NCI-H1092 treated with DMSO at 0.1 percent for 48 hours (cell line): ENCODE data around the gene RADIL.

Experiments used
- DNase-seq: peaks from one replicate; lab custom pipeline; 2025; lab: John Stamatoyannopoulos, UW

Gene RADIL

DNA sequence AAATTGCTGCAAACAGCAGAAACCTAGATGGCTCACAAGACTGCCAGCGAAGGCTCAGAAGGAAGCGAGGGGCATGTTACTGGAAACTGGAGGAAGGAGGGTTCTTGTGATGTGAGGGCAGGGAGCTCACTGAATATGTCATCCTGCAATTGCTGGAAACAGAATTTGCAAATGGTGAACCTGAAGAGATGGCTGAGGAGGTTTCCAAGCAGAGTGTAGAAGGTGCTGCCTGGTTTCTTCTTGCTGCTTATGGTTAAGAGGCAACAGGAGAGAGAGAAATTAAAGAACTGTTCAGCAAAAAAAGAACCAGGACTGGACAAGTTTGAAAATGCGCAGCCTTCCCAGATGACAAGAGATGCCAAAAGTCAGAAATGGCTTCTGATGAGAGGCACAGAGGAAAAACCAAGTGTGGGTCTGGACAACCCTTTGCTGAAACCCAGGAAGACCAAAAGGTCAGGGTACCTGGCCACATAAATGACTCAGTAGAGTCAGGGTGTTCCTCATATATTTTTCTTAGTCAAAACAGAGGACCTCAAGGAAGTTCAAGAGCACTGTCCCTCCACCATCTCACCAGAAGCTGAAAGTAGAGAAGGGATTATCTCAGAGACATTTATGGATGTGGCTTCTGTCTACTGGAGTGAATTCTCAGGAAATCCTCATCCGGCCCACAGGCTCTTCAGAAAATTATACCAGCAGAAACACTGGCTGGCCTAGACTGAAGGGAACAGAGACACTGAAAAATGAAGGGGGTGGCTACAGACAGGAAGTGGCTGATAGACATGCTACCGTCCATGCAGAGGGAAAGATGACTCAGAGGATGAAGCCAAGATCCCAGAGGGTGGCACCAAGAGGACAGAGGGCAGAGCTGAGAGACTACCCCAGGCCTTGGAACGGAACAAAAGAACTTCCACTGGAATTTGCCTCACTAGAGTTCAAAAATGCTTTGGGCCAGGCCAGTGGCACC, 31.8 kb downstream of the RADIL start:
- DNase-seq: no peak

DNA sequence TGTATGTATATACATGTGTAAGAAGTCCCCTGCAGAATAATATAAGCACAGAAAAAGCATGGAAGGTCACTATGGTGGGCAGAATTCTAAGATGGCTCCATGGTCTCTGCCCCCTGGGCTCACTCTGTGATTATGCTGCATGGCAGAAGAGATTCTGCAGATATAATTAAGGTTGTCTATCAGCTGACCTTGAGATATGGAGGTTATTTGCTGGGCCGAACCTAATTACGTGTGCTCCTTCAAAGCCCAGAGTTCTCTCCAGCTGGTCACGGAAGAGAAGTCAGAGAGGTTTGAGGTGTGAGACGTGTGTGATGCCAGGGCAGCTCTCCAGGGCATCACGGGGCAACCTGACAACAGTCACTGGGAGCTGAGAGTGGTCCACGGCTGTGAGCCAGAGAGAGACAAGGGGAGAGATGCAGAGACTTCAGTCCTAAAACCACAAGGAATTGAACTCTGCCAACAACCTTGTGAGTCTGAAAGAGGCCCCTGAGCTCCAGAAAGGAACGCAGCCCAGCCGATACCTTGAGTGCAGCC, 33.2 kb downstream of the RADIL start:
- DNase-seq: no peak

DNA sequence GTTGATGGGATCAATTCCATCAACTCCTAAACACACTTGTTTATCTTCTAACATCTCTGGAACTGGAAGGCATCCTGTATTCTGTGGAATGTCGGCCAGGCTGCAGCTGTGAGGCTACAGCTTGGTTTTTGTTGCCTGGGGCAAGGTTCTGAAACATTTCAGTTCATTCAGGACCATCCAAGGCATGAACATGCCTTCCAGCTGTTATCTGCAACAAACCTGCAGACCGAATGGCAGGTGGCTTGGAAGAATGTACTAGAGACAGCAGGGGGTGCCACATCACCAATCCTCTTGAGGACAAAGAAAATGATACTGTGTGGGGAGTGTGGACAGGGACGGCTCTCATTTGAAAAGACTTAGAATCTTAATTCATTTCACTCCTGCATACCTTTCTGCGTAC, 34.1 kb downstream of the RADIL start:
- DNase-seq: peak; percentile 43

DNA sequence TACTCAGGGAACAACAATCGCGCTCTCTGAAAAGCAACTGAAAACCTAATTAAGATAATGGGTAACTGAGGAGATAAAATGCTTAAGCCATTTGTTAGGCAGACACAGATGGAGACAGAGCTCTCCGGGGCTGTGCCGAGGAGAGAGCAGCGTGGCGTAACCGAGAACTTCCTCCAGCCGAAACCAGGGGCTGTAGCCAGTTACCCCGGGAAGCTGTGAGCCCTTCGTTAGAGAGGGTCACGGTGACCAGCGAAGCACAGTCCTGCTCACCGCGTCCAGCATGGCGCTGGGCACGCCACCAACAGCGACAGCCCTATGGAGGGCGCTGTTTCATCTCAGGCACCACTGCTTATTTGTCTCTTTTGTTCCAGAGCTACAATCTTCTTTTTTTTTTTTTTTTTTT, 37.8 kb downstream of the RADIL start:
- DNase-seq: no peak

DNA sequence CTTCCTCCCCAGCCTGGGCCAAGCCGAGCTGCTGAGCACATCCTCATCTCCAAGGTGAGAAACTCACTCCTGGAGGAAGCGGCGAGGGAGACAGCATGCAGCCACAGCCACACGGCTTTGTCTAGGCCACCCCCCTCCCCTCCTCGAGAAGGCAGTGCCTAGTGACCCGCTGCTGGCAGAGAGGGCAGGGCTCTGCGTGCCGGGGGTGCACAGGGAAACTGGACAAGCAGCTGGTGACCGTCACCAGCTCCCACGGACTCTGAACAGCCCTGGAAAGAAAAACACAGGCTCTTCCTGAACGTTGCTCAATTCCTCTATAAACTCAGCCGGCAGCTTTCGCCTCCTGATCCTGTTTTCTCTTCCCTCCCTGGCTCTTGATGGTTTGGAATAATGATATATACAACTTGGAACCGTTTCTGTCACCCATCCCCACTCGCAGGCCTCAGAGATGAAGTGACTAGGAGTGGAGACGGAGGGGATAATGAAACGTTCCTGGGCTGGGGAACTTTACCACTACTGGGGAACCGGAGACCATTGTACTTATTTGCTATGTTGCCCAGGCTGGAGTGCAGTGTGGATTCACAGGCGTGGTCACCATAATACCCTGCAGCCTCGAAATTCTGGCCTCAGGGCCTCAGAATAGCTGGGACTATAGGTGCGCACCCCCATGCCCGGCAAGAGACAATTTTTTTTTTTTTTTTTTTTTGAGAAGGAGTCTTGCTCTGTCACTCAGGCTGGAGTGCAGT, 41.0 kb downstream of the RADIL start:
- DNase-seq: no peak

DNA sequence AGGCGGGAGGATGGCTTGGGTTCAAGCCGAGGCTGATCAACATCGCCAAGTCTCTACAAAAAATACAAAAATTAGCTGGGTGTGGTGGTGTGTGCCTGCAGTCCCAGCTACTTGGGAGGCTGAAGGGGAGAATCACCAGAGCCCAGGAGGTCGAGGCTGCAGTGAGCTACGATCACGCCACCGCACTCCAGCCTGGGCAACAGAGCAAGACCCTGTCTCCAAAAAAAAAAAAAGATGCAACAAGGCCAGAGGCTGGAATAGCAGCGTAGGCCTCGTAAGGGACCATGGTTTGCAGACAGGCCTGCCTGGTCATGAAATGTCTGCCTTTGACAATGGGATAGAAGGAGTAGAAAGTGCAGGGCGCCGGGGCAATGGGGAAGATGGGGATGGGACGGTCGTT, 41.7 kb downstream of the RADIL start:
- DNase-seq: no peak

DNA sequence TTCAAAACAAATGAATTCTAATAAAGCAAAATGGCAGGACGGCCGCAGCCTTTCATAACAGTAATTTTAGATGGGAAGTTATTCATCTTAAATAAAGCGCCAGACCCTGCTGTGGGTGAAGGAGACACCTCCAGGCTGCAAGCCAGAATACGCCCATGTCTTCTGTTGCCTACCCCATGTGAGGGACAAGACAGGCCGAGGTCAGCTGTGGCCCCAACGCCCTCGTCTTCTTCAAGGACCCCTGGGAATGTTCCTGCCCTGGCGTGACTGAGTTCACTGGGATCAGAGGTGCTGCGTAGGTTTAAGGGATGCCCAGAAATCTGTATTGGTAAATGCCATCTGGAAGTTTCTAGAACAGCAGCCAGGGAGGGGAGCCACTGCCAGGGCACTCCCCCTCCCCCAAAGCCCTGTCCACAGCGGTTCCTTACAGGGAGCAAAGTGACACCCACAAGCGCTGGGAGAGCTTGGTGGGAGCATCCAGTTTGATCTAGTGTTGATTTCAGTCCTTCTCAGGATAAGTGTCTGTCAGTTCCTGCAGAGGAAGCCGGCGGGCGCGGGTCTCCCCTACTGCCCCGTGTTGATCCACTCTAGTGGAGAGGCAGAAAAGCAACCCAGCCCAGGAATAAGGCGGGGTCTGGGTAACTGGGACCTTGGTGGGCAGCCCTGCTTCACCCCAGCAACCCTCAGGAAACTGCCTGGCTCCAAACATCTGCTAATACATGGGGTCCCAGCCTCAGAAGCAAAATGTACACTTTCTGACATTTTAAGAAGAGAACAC, 42.3 kb downstream of the RADIL start:
- no peak for DNase-seq

DNA sequence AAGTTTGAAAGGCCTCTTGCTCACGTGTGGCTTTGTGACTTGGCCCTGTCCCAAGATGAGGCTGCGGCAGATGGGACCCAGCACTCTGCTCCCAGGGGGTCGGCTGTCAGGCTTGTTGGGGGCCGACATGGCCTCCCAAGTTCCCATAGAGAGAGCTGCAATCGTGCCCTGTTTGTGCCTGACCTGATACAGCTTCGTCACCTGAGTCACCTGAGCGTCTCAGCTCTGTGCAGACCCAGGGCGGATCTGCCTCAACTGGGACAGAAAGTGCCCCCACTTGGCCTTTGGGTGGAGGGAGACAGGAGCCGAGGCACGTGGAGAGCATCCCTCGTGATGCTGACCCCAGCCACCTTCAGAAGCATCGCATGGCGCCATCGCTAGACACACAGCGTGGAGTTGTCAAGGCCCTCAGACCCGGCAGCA, 43.4 kb downstream of the RADIL start:
- no peak for DNase-seq

DNA sequence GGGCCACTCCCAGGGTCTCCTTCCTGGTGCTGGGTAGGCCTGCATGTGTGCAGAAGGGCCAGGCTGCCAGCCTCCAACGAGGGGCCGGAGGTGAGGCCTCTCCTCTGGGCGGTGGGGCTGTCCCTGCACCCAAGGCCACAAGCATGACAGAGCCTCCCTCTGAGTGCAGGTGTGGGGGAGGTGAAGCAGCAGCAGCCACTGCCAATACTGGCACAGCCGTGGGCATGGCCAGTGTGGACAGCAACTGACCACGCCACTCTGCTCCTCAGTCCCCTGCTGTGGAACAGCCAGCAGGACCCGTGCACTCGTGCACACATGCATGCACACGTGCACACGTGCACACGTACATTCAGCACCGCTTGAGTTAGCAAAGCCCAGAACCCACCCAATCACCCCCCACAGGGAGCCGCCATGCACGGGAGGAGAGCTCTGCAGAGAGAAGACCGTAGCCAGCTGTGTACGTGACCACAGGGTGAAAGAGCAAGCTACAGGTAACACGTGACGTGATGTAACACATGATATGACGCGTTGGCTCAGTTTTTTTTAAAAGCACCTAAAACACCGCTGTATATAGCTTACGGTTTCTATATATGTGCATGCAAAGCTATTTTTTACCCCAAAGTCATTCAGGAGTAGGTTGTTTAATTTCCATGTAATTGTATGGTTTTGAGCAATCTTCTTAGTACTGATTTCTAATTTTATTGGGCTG, 44.7 kb downstream of the RADIL start:
- DNase-seq: no peak

DNA sequence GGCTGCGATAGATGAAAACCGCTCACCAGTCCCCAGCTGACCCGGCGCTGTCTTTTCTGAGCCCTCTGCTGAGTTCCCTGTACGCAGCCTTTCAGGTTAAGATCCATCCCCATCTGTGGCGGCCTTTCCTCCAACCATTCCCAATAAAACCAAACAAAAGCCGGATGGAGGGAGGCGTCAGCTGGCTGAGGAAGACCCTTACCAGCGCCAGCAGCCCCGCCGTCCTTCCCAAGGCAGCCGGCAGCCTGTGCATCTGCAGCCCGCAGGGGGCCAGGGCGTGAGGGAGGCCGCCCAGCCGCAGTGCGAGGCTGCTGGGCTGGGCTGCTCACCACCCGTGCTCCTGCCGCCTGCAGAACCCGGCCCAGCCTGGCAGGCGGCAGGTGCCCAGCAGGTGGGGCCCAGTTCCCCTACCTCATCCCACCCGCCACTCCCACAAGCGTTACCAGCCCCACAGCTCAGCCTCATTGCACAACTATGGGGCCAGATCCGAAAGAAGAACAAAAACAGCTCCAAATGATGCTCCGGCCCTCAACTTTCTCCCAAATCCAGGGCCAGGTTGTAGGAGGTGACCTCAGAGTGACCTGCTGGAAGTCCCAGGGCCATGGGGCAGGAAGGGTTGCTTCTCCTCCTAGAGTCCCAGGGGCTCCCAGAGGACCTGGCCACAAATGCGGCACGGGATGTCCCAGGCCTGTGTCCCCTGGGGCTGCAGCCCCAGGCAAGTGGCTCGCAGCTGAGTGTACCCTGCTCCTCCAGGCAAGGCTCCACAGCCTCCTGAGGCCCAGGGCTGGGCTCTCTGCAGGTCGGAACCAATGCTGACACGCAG, 45.5 kb downstream of the RADIL start:
- peak; percentile 32 for DNase-seq

DNA sequence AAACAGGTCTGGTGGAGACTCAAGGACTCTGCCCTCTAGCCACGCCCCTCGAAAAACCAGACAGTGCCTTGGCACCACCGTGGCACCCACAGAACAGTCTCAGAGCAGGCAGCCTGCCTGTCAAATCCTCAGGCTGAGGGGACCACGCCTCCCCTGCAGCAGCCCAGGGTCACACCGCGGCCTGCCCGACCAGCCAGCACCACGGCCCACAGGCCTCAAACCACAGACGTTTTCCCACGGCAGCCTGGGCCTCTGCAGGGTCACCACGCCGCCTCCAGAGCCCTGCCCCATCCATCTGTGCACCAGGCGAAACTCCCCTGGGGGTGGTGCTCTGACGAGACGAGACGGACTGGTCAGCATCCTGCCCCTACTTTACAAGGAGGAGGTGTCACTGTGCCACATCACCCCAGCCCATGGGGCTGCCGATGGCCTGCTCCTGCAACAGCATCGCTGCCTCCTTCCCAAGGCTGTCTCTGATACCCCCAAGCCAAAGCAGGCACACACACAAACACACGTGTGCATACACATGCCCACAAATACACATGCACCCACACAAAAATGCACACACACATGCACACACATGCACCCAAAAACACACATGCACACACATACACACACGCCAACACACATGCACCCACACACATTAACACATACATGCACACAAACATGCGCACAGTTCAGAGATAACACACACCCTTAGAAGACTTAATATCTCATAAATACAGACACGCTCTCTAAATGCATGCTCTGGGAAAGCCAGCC, 46.3 kb downstream of the RADIL start:
- no peak for DNase-seq

DNA sequence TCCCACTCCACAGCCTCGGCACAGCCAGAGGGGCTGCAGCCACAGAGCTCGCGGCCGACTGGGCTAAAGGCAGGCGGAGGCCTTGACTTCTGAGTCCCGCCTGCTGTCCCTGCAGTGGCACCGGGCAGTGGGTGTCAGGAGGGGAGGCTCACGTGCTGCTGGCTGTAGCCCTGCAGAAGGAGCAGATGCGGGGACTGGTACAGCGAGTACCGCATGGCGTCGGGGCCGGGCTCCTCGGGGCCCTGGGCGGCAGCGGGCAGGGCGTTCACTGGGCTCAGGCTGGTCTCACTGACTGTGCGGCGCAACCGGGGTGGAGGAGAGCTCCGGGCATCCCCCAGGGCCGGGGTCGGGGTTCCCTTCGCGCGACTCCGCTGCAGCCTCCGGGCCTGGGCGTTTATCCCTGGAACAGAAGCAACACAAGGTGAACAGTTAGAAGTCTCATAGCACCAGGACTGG, 47.3 kb downstream of the RADIL start:
- no peak for DNase-seq

DNA sequence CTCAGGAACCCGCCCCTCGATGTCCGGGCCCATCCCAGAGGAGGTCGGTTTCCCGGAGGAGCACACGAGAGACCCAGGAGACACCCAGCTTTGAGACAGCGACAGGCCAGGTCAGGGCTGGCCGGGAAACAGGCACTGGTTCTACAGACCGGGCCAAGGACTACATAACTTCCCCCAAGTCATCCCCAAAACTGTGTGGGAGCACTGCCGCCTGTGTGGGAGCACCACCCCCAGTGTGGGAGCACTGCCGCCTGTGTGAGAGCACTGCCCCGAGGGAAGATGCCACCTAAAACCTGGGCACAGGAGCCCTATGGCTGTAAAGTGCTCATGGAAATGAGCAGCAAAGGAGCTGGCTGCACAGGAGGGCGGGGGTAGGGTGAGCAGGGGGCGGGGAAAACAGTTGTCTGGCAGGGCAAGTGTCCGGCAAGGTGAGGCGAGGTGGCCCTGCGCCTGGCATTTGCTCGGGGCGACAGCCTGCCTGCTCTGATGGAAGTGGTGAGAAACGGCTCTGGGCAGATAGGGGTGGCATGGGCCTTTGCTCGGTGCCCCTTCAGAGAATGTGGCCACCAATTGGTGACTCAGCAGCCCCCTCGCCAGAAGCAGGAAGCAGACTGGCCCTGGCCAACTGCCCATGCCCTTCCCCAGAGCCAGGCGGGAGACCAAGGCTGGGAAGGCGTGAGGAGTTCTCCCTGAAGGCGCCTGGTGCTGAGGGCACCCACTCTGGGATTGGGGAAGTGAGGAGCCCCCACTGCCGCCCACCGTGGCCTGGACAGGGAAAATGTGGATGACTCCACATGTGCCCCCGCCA, 47.9 kb downstream of the RADIL start:
- no peak for DNase-seq

DNA sequence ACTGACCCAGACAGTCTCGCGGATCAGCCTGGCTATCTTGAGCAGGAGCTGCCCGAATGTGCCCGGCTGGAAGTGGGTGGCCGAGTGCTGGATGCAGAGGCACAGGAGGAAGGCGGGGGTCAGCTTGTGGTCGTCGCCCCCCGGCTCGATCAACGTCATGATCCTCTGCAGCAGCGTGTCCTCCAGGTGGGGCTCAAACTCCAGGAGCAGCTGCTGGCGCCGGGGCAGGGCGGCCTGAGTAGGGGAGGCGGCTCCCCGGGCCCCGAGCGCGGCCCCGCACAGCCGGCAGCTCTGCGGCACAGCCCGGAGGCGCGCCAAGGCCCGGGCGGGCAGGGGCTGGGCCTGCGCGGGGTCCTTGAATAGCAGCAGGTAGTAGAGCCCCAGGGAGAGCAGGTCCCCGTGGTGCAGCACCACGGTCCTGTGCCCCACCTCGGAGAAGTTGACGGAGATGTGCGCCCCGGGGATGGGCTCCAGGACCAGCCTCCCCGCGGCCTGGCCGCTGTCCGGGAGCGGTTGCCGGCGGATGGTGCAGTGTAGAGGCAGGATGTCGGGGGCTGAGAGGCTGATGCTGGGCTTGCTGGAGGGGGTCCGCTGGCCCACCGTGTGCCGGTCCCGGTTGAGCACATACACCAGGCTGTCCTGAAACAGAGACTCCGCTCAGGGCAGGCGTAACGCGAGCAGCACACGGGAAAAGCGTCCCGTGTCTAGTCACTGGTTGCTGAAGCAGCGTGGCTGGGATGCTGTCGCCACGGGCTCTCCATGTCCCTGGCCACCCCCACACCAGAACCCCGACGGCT, 48.7 kb downstream of the RADIL start:
- DNase-seq: no peak

DNA sequence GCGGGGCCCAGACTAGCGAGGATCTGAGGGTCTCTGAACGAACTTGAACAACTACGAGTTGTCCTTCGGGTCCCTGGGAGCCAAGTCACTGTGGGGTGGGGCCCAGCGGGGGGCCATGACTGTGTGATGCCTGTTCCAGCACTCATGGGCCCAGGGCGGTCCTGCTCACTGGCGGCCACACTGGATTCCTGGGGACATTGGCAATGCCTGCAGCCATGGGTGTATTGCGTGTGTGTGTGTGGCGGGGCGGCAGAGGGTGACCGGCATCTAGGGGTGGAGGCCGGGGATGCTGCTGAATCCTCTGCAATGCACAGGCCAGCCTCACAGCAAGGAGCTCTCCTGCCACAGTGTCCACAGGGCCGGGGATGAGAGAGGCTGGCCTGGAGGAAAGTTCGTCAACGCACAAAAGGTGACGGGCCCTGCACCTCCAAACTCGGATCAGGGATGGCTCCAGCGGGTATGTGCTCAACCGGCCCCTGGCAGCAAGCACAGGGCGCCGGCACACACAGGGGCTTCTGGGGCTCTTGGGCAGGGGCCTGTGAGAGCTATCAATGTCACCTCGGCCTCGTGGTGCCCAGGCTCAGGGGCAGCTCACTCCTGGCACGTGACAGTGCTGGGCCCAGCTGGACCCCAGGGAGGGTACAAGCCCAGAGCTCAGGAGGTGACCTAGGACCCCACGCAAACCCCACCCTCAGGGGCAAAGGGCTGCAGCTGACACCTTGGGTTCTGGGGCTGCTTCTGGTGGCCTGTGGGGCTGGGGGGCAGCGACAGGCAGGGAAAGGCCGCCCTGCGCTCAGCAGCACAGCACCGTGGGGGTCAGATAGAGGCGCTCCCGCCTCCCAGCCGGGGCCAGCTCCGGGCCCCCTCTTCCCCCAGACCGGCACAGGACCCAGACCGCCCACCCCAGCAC, 49.6 kb downstream of the RADIL start:
- DNase-seq: no peak

DNA sequence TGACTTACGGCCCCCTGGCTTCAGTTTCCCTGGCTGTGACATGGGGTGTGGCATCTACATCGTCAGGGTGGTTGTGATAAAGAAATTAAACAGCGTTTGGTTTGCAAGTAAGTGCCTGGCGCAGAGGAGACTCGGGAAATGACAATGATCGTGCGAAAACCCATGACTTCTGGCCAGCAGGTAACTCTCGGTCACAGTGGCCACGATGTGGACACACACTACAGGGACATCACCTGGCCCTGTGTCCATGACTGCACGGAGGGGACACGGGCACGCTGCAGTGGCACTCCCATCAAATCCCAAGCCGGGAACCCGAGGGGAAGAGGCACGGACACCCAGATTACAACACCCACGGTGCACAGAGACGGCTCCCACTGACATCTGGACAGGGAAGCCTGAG, 50.3 kb downstream of the RADIL start:
- DNase-seq: no peak

DNA sequence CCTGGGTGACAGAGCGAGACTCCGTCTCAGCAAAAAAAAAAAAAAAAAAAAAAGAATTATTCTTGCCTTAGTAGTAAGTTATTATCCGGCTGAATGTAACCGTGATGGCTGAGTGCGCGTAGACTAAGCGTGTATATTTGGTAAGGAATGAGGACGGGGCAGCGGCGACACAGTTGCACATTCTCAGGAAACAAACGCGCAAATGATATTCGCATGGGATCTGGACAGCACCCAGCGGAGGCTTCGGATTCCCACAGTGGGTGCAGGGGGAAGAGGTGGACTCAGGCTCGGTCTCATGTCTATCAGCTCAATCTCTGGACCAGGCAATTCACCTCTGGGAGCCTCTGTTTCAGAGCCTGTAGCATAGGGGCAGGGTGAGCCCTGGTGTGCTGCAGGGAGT, 50.8 kb downstream of the RADIL start:
- no peak for DNase-seq
